CD4-positive, alpha-beta T cell treated with Interleukin-15 for 4 hours (primary cell): ENCODE data around the gene LTBR.

ENCODE experiments used
- DNase-seq: peaks from one replicate; pipeline ENCODE4 v3.0.0-alpha.2; 2020; ENCODE audit warnings: low spot score

The LTBR gene

DNA sequence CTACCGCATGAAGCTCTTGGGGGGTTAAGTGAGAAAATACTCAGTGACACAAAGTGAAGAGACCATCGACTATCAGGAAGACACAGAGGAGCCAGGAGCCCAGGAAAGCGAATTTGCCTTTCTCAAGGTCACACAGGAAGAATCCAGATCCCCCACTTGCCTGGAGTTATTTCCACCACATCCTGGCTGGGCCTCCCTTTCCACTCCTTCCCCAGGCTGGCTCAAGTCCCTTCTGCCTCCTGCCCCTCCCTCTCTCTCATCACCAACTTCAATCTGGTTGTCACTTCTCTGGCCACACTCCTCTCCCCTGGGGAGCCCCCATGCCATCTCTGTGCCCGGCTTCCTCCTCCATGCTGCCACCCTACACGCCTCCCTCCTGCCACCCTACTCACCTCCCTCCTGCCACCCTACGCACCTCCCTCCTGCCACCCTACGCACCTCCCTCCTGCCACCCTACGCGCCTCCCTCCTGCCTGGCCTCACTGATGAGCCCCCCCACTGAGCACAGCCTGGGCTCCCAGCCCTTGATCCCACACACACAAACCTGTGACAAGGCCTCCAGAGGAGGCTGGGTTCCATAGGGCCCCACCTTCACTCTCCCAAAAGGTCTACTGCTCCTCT lies 14.9 kb upstream of the LTBR start:
- no peak for DNase-seq

DNA sequence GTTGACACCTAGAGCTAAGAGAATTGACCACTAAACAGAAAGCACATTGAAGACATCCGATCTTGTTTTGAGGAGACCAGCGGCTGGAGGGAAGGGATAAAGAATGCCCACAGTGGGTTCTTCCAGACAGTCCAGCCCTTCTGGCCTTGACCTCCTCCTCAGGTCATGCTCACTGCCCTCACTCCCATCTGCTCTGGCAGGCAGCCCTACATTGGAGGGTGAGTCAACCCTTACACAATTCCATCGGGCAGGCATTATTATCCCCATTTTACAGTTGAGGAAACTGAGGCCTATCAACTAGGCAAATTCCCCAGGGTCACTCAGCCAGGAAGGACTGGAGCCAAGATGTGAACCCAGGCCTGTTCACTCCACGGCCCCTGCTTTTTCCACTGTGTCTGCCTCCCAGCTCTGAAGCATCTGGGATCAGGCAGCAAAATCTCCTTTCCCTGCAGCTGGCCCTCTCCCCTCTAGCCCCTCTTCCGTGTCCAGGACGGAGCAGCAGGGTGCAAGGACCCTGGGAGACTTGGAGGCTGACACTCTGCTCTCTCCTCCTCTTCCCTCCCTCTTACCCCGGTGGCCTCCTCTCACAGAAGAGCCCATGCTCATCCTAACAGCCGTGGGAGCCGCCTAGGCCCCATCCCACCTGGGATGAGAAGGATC lies 13.9 kb upstream of the LTBR start:
- no peak for DNase-seq

DNA sequence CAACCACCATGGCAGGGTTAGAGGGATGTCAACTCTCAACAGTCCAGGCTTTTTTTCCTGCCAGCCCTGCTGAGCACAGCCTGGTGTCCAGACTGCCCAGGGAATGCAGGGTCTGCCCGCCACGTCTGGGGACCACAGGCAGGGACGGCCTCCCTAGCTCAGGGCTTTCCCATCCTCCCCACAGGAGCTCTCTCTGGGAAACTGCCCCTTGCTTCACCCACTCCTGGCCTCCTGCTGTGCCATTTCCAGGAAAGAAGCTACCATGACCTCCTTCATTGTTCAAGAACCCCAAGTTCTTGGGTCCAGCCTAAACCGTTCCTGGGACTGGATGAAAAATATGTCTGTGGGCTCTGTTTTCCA lies 13.4 kb upstream of the LTBR start:
- DNase-seq: no peak

DNA sequence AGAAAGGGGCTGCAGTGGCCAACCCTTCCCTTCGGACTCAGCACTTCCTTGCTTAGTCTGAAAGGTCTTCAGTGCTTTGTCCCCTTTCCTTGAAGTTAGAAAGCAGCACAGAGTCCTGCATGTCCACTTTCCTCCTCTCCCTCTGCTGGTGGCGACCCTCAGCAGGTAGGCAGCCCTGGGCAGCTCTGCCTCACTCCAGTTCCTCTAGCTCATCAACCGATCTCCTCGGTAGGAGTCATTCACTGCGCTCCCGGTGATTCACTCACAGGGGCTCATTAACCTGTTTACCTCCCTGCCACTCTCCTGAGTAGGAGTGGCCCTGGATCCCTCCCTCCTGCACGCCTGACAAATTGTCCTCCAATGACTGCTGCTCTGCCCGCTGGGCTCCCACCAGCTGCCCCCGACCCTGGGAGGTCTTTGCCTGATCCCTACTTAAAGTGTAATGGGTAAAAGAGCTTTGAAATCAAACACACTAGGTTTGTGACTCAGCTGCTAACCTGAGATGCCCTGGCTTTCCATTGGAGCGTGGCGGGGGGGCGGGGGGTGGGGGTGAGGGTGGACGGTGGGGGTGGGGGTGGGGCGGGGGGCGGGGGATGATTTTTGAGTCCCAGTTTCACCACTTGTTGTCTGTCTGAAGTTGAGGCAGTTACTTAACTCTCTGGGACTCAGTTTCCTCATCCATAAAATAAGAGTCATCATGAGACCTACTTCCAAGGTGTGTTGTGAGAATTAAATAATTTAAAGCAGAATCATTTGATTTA lies 12.8 kb upstream of the LTBR start:
- DNase-seq: no peak

DNA sequence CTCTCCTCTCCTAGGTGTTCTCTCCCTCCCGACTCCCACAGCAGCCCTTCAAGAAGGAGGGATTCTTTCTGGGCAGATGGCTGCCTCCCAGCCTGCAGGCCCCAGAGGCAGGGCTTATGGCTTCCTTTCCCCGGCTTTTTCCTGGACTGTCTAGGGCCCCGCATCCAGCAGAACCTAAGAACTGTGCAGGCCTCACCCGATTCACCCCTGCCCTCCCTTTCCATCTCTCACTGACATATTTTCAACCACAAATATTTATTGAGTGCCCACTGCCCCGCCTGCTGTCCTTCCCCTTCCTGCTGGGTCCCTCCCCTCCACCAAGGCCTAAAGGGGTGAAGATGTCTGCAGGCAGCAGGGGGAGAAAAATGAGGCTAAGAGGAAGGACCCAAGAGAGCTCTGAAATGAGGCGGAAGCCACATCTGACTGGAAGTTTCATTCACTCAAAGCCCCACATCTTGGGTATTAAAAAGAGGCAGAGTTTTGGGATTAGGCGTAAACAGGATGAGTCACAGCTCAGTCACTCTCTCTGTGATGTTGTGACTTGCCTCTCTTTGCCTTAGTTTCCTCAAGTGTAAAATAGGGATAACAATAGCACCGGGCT lies 11.5 kb upstream of the LTBR start:
- DNase-seq: no peak

DNA sequence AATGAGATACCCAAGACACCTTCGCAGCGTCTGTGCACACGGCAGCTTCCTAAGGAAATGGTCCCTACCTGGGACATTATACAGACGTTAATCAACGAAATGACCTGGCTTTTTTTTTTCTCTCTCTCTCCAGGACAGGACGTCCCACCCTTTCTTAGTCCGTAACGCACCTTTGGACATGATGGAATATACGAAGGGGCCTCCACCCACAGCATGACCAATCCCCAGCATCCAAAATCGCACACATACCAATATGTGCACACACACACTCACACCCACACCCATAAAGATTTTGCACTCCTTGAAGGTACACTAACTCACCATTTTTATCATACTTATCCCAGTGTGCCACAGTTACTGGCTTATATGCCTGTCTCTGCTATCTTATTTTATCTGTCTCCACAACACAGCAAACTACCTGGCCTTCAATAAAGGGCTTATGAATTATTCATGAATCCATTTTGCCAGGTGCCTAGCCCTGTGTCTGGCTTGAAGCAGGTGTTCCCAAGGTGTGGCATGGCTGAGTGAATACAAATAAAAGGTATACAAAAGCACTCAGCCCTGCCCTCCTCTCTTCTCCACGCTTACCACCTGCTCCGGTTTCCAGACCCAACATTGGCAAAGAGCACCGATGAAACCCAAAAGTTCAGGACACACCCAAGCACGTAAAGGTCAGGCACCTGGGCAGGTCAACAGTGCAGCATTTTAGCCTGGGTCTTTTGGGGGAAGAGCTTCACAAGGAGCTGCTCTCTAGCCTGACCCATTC lies 10.8 kb upstream of the LTBR start:
- DNase-seq: no peak

DNA sequence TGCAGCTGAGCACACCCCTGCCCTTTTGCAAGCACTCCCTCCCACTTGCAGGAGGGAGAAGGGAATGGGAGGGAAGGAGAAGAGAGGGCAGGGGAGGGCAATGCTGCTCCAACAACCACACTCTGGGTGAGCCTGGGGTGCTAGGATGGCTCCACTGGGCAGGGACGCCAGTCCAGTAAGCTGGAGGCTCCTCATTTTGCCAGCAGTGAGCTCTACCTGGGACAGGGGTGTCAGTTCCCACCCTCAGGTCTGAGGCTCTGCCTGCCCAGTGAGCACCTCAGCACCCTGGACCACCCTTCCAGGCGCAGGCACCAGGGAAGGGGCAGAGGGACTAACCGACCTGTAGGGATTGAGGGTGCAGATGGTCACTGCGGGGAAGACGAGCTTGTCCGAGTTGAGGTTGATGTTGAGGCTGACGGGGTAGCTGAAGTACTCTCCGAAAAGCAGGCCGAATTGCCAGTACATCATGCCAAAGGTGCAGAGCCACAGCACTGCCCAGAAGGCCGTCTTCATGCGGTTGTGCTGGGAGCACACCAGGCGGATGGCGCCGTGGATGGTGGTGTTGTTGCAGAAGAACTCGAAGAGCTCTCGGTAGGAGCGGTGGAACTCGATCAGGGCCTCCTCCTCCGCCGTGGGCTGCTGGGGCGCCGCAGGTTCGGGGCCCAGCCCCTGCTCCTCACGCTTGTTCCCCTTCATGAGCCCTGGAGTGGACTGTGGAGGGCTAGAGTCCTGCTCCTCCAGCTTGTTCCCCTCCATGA lies 9.8 kb upstream of the LTBR start:
- DNase-seq: no peak

DNA sequence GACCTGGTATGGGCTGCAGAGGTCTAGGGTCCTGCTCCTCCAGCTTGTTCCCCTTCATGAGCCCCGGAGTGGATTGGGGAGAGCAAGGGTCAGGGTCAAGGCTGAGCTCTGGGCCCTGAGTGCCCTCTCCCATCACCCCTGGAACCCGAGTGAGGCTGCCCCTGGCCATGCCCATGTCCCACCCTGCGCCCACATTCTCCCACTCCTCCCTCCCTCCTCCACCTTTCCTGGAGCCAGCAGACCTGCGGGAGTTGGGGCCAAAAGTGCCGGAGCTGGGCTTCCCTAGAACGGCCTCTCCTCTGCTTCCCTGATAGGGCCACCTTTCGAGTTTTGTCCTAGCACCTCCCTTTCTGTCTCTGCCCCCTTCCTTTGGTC lies 9.2 kb upstream of the LTBR start:
- no peak for DNase-seq

DNA sequence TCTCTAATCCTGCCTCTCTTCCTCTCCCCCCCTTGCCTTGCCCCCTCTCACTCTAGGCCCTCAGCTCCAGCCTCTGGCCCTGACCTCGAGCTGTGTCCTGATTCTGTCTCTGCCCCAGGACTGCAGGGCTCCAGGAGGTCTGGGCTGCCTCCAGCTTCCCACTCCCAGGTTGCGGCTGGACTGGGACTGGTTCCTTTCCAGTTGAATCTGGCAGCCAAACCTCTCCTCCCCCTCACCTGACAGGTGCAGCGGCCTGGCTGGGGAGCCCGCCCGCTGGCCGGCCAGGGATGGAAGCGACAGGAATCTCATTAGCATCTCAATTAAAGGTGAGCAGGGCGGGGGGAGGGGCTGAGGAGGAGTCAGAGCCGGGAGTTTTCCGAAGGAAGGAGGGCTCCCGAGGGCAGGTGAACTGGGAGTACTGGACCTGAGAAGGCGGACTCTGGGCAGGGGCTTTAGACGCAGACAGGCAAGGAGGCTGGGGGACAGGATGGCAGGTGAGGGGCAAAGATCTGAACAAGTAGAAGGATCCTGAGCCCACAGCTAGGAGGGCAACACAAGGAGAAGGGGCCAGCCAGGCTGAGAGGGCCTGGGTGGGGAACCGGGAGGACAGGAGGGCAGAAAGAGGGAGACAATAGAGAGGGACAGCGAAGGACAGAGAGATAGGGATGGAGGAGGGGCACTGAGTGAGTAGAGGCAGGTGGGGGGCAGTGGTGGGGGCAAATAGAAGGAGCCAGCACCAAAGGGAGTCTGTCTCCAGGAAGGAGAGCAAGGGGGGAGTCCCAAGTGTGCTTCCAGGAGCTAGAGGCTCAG lies 8.5 kb upstream of the LTBR start, which contains the start of gene SCNN1A:
Gene SCNN1A, minus strand, starts transcription at position 295 of the 810 bp plus-strand sequence. CDS start 780 bp downstream, outside the sequence.
- no peak for DNase-seq

DNA sequence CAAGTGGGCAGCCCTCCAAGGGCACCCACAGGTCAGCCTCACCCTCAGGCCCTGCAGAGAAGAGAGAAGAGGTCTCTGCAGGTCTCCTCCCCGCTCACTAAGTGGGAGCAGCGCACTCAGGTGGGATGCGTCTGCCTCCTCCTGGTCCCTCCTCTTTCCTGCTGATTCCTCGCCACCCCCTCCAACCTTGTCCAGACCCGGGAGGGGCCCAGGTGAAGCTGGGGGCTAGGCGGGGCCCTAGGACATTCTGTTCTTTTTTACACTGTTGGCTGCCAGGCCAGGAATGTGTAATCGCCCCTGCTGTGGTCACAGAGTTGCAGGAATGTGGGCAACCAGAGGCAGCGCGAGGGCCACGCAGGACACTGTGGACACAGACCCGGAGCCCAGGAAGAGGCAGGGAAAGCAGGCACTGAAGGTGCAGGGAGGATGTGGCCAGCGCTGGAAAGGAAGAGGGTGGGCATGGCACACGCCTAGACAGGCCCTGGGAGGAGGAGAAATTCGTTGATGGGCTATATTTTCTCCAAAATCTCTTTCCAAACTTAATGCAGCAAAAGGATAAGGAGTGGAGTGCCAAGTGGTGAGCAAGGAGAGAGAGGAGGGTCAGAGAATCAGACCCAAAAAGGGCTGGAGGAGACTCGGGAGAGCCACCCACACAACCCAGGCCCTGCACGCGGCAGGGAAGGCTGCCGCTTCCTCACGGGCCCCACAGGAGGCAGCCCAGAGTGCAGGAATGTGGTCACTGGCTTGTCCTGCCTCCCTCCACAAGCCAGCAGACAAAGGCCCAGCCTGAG lies 7.7 kb upstream of the LTBR start:
- no peak for DNase-seq

DNA sequence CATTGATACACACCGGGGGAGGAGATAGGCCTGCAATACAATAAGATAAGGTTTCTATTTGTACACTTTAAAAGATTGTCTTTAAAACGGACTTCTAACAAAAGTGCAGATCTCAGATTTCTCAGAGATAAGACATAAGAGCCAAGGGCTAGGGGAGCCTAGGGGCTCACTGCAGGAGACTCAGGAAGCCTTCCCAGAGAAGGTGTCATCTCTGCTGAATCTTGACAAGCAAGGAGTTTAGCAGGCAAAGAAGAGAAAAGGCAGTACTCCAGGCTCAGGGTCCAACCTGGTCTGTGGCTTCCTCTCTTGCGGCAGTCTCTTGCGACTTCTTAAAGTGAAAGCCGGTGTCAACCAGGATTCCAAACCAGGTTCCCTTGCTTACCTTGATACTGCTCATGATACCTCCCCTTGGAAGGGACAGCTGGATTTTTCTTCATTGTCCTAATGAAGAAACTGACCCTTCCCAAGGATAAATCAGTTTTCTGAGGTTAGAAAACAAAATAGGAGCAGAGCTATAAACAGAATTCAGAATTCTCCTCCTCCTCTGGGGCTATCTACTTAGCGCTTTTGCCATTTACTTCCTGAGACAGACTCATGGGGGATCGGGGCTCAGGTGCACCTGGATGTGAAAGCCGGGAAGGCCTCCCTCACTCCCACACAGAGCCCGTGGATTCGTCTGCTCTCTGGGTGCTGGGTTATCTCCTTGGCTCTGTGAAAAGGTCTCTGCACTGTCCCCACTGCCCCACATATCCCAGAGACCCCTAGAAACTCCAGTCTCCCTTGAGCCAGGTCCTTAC lies 6.9 kb upstream of the LTBR start:
- no peak for DNase-seq

DNA sequence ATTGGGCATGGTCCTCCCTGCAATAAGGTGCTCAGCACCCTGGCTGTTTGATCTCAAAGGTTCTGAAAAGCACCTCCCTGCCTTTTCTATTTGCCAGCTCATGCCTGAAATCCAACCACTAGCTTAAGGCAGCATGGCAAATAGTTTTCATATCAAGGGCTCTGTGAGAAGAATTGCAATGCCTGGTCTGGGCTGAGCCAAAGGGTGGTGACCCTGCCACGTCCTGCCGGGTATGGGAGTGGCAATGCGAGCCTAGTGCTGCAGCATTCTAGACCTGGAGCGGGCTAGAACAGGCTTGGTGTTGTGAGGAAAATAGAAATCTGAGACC lies 6.3 kb upstream of the LTBR start:
- DNase-seq: no peak

DNA sequence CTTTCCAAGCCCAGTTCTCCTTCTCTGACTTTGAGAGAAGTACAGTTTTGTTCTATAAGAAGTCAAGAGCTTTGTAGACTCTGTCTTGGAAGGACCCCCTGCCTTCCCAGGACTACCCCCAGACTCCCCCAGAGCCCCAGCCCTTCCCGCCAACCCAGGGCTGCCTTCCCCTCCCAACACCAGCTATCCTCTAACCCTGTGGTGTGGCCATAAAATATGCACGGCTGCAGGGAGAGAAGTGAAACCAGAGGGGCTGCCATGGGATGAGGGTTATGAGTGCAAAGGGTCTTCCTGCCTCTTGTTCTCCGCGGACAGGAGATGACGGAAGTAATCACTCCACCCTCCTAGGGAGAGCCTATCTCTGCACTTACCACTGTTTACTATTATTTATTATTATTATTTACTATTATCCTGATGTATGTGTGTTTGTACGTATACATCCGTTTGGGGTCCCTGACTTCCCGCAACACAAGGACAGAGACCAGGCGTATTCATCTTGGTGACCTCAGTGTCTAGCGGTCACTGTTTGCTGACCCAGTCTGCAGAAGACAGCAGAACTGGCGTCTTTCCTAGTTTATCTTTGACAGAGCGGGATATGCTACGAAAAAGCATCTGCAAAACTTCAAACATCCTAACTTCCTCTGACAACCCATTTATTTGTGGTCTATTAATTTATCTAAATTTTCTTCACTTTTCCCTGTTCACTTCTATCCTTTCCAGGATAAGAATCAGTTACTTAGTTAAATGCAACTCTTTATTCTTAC lies 5.1 kb upstream of the LTBR start:
- no peak for DNase-seq

DNA sequence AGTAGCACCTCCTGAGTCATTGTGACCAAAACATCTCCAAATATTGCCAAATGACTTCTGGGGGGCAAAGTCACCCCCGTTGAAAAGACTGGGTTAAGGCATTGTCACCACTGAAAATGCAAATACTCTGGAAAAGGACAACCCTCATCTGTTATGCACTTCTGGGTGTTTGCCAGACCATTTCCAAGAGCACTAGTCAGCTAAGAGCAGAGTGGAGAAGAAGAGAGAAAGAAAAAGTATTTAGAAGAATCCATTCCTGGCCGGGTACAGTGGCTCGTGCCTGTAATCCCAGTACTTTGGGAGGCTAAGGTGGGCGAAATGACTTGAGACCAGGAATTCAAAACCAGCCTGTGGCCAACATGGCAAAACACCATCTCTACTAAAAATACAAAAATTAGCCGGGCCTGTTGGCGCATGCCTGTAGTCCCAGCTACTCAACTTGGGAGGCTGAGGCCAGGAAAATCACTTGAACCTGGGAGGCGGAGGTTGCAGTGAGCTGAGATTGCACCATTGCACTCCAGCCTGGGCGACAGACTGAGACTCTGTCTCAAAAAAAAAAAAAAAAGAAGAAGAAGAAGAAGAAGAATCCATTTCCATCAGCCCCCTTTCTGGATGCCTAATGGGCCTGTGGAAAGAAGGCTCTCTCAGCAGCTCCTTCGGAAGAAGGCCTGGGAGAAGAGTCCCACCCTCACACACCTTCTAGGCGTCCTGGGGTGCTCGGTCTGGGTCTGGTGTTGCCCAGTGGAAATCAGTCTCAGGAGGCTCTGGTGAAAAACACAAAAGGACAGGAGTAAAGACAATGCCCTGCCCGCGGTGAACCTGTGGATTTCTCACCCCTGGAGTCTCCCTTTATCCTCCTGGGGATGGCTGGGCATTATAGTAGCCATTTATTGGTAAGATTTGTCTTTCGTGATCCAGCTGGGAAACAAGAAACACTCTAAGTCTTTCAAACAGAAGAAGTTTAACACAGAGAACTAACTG lies 3.5 kb upstream of the LTBR start:
- no peak for DNase-seq

DNA sequence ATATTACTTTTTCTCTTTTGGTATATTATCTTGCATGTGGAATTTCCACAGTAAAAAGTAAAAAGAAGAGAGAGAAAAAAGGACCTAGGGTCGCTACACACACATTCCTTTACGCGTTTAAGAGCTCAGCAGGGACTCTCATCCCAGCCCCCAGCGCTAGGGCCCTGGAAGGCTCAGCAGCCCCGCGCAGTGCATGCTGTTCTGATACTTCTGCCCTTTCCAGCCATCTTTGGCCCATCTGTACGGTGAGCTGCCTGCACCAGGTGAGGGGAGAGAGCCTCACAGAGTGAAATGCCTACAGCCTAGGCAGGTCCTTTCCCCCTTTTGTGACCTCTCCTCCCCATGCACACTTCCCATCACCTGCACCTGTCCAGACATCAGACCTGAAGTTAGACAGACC lies 1.6 kb upstream of the LTBR start:
- DNase-seq: no peak

DNA sequence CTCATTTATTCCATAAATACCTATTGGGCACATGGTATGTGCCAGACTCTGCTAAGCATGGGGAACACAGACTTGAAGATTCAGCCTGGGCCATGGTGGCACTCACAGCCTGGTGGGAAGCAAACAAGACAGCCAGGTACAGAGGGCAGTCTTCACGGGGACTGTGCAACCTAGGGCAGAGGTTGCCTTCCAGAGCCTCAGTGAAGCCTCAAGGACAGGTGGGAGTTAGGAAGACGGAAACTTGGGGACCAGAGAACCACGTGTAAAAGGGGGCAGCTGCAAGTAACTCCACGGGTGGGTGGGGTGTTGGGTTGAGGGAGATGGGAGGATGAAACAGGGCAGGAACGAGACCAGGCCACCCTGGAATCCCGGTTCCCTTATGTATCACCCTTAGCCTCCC lies 980 bp upstream of the LTBR start:
- DNase-seq: no peak
